Fibroblast of villous mesenchyme (primary cell): Measurements from ENCODE around the gene HCFC1. TPM values are rescaled to one million over a fixed set of nuclear protein-coding genes. Genes with fewer than 3 reads are reported as not detected.
"Not testable (repeated sequence)": the region's sequence is repeated elsewhere in the genome, so short reads cannot be mapped to it uniquely, and the experiment has no call there.

Source experiments
- DNase-seq: peaks from one replicate; pipeline ENCODE4 v3.0.0-alpha.2; 2010; ENCODE audit warnings: low read depth
- H3K4me3 ChIP-seq: 2 replicates; pipeline ENCODE4 v1.5.1; 2011; ENCODE audit warnings: low read depth, mild to moderate bottlenecking, low read length
- CTCF ChIP-seq: IDR thresholded peaks from 2 replicates; pipeline ENCODE4 v1.5.1; 2012; ENCODE audit warnings: low read depth, mild to moderate bottlenecking, low read length; ENCODE audit not compliant: insufficient read depth
- total RNA-seq: library from RNA; depleted of rRNA; stranded (reverse); fragments of >200 nt; gene quantifications from 2 replicates; pipeline ENCODE4 v1.2.3, GENCODE V29; 2012

HCFC1 gene
- total RNA-seq, 1 donor = 28.1 TPM

GRCh38 chrX:153983321-153983801 lies 11.7 kb upstream of the HCFC1 start:
- DNase-seq = no peak
- no peak overlapping the region for H3K4me3 ChIP-seq
- TF ChIP-seq CTCF = no peak

- no peak overlapping the region for H3K4me3 ChIP-seq
- TF ChIP-seq CTCF = no peak
- peak; percentile 82 for DNase-seq
Measured at GRCh38 chrX:153981771-153982533, 10.3 kb upstream of the HCFC1 start.

GRCh38 chrX:153981231-153981630 lies 9.6 kb upstream of the HCFC1 start:
- TF ChIP-seq CTCF = no peak

GRCh38 chrX:153980394-153980793 lies 8.8 kb upstream of the HCFC1 start:
- not testable (repeated sequence) for DNase-seq, H3K4me3 ChIP-seq

More at GRCh38 chrX:153981231-153981630, 9.6 kb upstream of the HCFC1 start:
- no peak overlapping the region for H3K4me3 ChIP-seq
- no peak for DNase-seq

- H3K4me3 ChIP-seq = no peak overlapping the region
- TF ChIP-seq CTCF = no peak
- DNase-seq = no peak
Measured at GRCh38 chrX:153974726-153975286, 3.2 kb upstream of the HCFC1 start.

GRCh38 chrX:153974003-153974725 lies 2.5 kb upstream of the HCFC1 start:
- TF ChIP-seq CTCF = no peak
- no peak for DNase-seq
- no peak overlapping the region for H3K4me3 ChIP-seq
